Thoracic aorta (tissue), 2 donors: Measurements from ENCODE around the gene CPEB1. TPM values are rescaled to one million over a fixed set of nuclear protein-coding genes. Genes with fewer than 3 reads are reported as not detected.

ENCODE experiments used
- ATAC-seq: fragments of 150-250 bp; one replicate; pipeline ENCODE4 v1.8.0; 2017; ENCODE audit warnings: low read depth; ENCODE audit not compliant: insufficient number of reproducible peaks, low FRiP score
- DNase-seq: peaks from one replicate; pipeline ENCODE4 v3.0.0-alpha.2; 2020; ENCODE audit warnings: low spot score
- H3K27ac ChIP-seq, 2 donors: fragments of 200-600 bp; sonication (generic); 1 replicate in 1 of 2; 2 replicates in 1 of 2; pipeline ENCODE4 v1.5.1; 2016; ENCODE audit warnings: mild to moderate bottlenecking in 2 of 2, moderate library complexity in 2 of 2
- H3K27me3 ChIP-seq: fragments of 200-600 bp; sonication (generic); replicated peaks from 2 replicates; pipeline ENCODE4 v1.6.0; 2016; ENCODE audit warnings: mild to moderate bottlenecking; ENCODE audit not compliant: insufficient read depth
- H3K36me3 ChIP-seq: fragments of 200-600 bp; sonication (generic); one replicate; pipeline ENCODE4 v1.5.1; 2016
- H3K4me1 ChIP-seq, 2 donors: fragments of 200-600 bp; sonication (generic); 1 replicate in 1 of 2; 2 replicates in 1 of 2; pipeline versions ENCODE4 v1.5.1 to v1.6.0; 2016; ENCODE audit warnings: low read depth in 2 of 2, mild to moderate bottlenecking in 1 of 2; ENCODE audit not compliant: control insufficient read depth in 1 of 2
- H3K4me3 ChIP-seq: fragments of 200-600 bp; sonication (generic); 2 replicates; pipeline ENCODE4 v1.5.1; 2016; ENCODE audit warnings: mild to moderate bottlenecking
- H3K9me3 ChIP-seq: fragments of 200-600 bp; sonication (generic); 2 replicates; pipeline ENCODE4 v1.5.1; 2016
- CTCF ChIP-seq: fragments of 200-600 bp; sonication (generic); IDR thresholded peaks from one replicate; pipeline ENCODE4 v1.5.1; 2019; ENCODE audit warnings: antibody characterized with exemption
- total RNA-seq, 2 donors: library from RNA; depleted of rRNA; stranded (reverse); fragments of >200 nt; gene quantifications; one replicate each; pipeline versions ENCODE4 v1.1.0 to v1.2.3, GENCODE V29; 2016

Gene CPEB1
- total RNA-seq, 2 donors from 2014 or later, result 2.0 to 2.8 TPM

- Histone ChIP-seq H3K4me3 (no peak overlapping the region), H3K4me1 (peaks cover 4 to 23% of the 10 kb centered on the region in 2 donors), H3K36me3 (no peaks in the 10 kb centered on the region), H3K27me3 (no peaks in the 10 kb centered on the region), H3K9me3 (no peaks in the 10 kb centered on the region), H3K27ac (no peak overlapping the region)
- ATAC-seq (no peak), DNase-seq (no peak)
- no peak for TF ChIP-seq CTCF
These were observed 3.2 kb downstream of the CPEB1 start for GRCh38 chr15:82643992-82644391.

- Histone ChIP-seq H3K9me3 (no peaks in the 10 kb centered on the region), H3K4me1 (peaks cover 4 to 16% of the 10 kb centered on the region in 2 donors), H3K27me3 (no peaks in the 10 kb centered on the region), H3K36me3 (no peaks in the 10 kb centered on the region), H3K4me3 (no peak overlapping the region), H3K27ac (no peak overlapping the region)
- no peak for ATAC-seq
- DNase-seq, result no peak
- TF ChIP-seq CTCF, result no peak
These were observed 4.5 kb downstream of the CPEB1 start for GRCh38 chr15:82642656-82643055.

- no peaks in the 10 kb centered on the region for H3K9me3 ChIP-seq
- no peak for DNase-seq
- ATAC-seq, result no peak
- no peak overlapping the region for H3K27ac ChIP-seq
- no peak overlapping the region for H3K4me3 ChIP-seq
- H3K36me3 ChIP-seq, result no peaks in the 10 kb centered on the region
- peaks cover 0 to 3% of the 10 kb centered on the region in 2 donors for H3K4me1 ChIP-seq
- H3K27me3 ChIP-seq, result no peaks in the 10 kb centered on the region
- no peak for TF ChIP-seq CTCF
These were observed 5.9 kb downstream of the CPEB1 start for GRCh38 chr15:82641129-82641798.

GRCh38 chr15:82640672-82641071 is 6.5 kb downstream of the CPEB1 start:
- H3K36me3 ChIP-seq, result no peaks in the 10 kb centered on the region
- no peaks in the 10 kb centered on the region for H3K4me1 ChIP-seq
- no peak for DNase-seq
- no peak for ATAC-seq
- H3K4me3 ChIP-seq, result no peak overlapping the region
- no peak overlapping the region for H3K27ac ChIP-seq
- TF ChIP-seq CTCF, result no peak
- no peaks in the 10 kb centered on the region for H3K27me3 ChIP-seq
- H3K9me3 ChIP-seq, result no peaks in the 10 kb centered on the region

GRCh38 chr15:82635798-82636197 is 11.4 kb downstream of the CPEB1 start:
- Histone ChIP-seq H3K27ac (no peak overlapping the region), H3K4me3 (no peak overlapping the region), H3K36me3 (no peaks in the 10 kb centered on the region), H3K9me3 (no peaks in the 10 kb centered on the region), H3K4me1 (no peaks in the 10 kb centered on the region), H3K27me3 (no peaks in the 10 kb centered on the region)
- DNase-seq, result no peak
- ATAC-seq, result no peak
- no peak for TF ChIP-seq CTCF
